Stimulated activated CD4-positive, alpha-beta T cell treated with anti-CD3 and anti-CD28 coated beads, Interleukin-4, amount 100 ng/mL, for 48 hours (primary cell): Measurements from ENCODE around the gene TRMT61A.
"Not testable (repeated sequence)": the region's sequence is repeated elsewhere in the genome, so short reads cannot be mapped to it uniquely, and the experiment has no call there.

Experiments used
- DNase-seq, 2 donors: peaks; one replicate each; pipeline ENCODE4 v3.0.0-alpha.2; 2020; ENCODE audit warnings: low read depth in 2 of 2

The TRMT61A gene

GRCh38 chr14:103522649-103523574, 6.1 kb upstream of the TRMT61A start, which contains the start of gene CKB:
Gene CKB, minus strand, starts transcription at chr14:103522830. Its CDS starts 337 bp downstream, at chr14:103522493.
- DNase-seq: no peak

DNA sequence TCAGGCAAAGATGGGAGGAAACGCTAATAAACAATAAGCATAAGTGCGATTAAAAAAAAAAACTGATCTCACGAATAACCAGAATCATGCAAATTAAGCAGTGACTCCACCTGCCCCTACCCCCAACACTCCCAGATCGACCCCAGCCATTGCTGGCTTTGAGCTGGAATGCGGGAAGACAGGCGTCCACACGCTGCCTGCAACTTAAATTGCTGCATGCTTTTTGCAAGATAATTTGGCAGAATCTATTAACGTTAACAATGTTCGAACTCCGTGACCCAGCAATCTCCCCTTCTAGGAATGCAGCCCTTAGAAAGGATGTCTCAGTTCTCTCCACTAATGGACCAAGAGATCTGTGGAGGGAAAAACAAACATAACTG, 5.4 kb upstream of the TRMT61A start:
- DNase-seq: no peak

DNA sequence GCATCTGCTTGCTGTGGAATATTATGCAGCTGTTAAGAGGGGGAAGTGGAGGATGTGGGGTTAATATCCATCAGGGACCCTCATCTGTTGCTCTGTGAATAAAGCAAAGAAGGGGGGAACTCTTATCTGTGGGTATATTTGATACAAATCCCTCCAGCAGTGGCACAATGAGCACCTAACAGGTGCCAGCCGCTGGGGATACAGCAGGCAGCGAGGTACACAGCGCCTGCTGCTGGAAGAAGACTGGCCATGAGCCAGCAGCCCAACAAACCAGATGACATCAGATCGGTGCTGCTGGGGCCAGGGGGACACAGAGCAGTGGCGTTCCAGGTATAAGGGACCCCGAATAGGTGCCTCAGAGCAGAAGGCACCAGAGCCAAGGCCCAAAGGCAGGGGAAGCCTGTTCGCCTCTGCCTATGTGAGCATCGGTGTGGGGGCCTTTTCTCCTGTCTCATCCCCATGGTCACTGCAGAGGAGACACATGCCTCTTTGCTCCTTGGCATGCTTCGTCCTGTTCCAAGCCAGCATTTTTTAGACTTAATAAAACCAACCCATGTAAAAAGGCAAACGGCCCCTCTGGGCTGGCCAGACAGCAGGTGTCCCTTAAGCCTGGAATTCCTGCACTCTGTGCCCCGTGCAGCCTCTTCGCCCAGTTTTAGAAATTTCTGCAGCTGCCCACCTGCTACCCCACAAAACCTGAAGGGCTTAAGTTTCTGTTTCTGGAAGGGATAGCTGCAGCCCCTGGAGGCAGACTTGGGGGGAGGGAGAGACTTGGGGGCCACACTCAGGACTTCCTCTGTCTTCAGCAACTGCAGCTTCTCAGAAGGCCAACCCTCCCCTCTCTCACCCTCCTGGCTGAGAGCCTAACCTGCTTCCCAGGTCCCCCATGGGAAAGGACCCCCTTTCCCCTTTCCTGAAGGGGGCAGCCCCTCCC, 4.7 kb upstream of the TRMT61A start:
- no peak for DNase-seq

DNA sequence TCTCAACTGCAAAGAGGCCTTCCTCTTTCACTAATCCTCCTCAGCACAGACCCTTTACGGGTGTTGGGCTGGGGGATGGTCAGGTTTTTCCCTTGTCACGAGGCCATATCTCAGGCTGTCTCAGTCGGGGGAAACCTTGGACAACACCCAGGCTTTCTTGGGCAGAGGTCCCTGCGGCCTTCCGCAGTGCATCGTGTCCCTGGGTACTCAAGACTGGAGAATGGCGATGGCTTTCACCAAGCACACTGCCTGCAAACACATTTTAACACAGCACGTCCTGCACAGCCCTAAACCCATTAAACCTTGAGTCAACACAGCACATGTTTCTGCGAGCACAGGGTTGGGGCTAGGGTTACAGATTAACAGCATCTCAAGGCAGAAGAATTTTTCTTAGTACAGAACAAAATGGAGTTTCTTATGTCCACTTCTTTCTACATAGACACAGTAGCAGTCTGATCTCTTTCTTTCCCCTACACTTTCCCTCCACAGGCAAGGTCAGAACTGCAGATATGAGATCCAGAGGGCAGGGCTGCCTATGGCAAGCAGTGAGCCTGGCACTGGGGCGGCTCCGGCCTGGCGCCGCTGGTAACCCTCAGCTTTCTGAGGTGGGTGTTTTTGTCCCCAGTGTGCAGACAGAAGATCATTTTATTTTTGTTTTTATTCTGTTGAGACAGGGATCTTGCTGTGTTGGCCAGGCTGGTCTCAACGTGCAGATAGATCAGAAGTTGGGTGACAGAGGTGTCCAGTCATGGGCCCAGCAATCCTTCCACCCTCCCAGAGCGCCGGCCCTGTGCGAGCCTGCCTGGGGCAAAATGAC, 3.4 kb upstream of the TRMT61A start:
- not testable (repeated sequence) for DNase-seq

GRCh38 chr14:103526247-103526913, 2.6 kb upstream of the TRMT61A start:
- DNase-seq: no peak

- DNase-seq: no peak
Measured at GRCh38 chr14:103526914-103527248, 2.1 kb upstream of the TRMT61A start.

- peak in 1 of 2 donors; percentile 25 for DNase-seq
Measured at GRCh38 chr14:103527408-103528145, 1.4 kb upstream of the TRMT61A start.

DNA sequence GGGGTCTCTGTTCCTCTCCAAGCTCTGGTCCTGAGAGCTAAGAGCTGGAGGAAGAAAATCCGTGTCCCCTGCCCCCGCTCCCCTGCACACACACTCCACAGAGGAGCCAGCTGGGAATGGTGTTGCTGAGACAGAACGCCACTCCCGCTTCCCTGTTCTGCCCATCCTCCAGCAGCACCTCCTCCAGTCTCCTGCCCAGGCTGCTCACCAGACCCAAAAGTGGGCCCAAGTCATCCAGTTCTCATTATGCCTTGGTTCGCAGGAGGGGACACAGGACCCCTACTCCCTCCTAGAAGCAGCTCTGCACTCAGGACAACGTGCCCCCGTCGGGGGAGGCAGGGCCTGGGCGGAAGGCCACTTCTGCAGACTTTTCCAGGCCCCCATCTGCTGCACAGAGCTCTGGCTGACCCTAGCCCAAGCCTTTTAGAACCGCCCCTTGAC, 830 bp upstream of the TRMT61A start:
- DNase-seq: no peak

- DNase-seq: no peak
Measured at GRCh38 chr14:103529383-103530365, 678 bp downstream of the TRMT61A start.

DNA sequence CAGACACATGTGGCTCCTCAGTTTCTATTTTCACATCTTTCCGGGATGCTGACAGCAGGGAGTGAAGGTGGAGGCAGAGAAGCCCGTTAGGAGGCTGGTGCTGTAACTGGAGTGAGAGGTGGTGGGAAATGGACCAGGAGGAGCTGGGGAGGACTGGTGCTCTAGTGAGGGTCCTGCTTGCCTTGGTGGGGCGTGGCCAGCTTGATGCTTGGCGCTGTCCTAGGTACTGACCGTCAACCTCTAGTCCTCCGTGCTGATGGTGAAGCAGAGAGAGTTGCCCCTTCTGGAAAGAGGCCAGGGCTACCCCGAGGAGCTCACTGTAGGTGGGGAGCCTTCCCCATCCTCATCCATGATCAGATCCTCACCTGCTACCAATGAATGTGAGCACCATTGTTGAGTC, 1.4 kb downstream of the TRMT61A start:
- DNase-seq: peak in 1 of 2 donors; percentile 28

DNA sequence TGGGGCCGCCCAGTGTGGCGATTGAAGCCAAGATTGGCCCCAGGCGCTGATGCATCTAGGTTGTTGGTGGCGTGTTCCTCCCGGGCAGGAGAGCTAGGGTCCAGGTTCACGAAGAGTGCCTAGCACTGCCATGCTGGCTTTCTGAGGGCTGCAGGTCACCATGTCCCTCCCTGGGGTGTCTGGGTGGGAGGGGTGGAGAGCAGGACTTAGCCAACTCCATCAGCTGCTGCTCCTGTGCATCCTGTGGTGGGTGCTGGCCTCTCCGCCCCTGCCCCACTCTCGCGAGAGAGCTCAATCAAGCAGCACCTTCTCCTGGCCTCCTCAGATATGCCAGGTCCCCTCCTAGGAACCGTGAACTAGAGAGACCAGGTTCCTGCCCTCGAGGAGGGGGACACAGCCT, 1.8 kb downstream of the TRMT61A start:
- no peak for DNase-seq

DNA sequence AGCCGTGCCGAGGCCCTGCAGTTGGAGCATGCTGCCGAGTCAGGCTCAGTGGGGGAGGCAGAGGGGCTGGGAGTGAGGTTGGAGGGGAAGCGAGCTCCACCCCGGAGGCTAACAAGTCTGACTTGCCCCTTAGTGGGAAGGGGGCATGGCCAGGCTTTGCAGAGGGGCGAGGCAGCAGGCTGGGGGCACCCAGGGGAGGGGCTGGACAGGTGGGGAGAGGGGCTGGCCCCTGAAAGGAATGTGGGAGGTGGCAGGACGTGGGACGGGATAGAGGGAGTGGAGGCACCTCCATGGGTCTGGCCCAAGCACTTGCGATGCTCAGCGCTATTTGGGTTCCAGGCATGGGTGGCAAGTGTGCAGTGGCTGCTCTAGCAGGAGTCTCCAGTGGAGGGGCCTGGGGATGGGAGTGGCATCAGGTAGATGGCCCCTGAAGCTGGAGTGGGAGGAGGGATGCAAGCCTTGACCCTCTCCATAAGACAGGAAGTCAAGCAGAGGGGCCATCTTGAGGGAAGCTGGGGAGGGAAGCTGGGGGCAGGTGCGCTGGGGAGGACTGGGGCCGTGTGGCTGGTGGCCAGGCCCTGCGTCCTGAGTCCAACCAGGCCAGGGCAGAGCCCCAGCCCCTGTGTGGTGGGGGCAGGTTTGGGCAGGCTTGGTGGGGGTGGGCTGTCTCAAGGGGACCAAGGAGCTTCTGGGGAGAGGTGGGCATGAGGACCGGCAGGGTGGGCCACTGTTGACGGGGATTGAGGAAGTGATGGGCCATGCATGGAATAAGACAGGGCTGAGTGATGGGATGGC, 2.6 kb downstream of the TRMT61A start:
- no peak for DNase-seq

DNA sequence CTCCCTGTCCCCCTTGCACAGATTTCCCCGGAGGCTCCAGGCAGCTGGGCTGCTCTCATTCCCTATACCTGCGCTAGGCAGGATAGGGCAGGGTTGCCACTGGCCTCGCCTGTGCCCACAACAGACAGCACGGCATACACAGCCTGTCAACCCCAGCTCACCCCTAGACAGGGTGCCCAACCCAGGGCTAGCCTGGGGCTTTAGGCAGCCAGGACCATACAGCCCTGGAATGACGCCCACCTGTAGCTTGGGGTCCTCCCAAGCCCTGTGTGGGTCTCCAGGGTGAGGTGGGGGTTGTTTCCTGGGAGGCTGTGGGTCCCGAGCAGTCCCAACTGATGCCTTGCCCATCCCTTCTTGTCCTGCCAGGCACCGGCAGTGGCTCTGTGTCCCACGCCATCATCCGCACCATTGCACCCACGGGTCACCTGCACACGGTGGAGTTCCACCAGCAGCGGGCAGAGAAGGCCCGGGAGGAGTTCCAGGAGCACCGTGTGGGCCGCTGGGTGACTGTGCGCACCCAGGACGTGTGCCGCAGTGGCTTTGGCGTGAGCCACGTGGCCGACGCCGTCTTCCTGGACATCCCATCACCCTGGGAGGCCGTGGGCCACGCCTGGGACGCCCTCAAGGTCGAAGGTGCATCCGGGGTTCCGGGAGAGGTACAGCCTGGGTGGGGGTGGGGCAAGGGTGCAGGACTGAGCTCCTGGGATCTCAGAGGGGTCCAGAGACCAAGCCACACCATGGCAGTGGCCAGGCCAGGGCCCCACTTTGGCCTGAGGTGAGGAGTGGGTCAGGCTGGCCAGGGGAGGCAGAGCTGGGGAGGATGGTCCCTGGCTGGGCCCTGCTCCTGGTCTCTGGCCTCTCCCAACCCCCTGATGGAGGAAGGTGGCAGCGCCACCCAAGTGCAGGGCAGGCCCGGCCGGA, 3.5 kb downstream of the TRMT61A start:
- no peak for DNase-seq

- no peak for DNase-seq
Measured at GRCh38 chr14:103533137-103533998, 4.4 kb downstream of the TRMT61A start.

DNA sequence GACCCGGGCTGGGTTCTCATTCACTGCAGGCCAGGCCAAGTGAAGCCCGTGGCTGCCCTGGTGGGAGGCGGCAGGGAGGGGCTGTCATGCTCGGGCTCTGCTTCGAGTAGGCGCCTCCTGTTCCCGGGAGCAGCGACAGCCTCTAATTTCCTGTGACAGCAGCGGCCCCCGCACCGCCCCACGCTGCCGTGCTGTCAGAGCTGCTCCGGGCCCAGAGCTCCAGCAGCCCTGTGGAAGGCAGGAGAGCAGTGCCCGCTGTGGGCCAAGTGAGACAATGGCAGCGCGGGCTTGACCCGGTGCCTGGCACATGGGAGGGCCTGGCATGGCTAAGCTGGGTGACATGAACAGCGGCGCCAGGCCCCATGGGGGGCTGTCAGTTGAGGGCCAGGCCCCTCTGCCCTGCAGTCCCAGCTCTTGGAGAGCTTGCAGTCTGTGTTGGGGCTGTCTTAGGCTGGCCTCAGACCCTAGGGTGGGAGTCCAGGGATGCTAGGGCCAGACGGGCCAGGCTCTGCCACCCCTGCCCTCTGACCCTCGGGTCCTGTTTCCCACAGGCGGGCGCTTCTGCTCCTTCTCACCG, 5.1 kb downstream of the TRMT61A start:
- no peak for DNase-seq

GRCh38 chr14:103534576-103535061, 5.6 kb downstream of the TRMT61A start:
- no peak for DNase-seq
